ENCODE data around the gene RSPH3. TPM values are rescaled to one million over a fixed set of nuclear protein-coding genes. Genes with fewer than 3 reads are reported as not detected.
A peak's percentile ranks its signal among the peaks of the same experiment; 100 is the strongest.
"Not testable (repeated sequence)": the region's sequence is repeated elsewhere in the genome, so short reads cannot be mapped to it uniquely, and the experiment has no call there.

Gene RSPH3
- total and polyA plus RNA-seq, 11 donors = 3.4 to 13.2 (median 9.4) TPM

GRCh38 chr6:159013229-159013628, 13.2 kb upstream of the RSPH3 start:
- Histone ChIP-seq H3K9me3 (peaks cover 0 to 7% (median 2%) of the 10 kb centered on the region in 12 donors), H3K27ac (no peak overlapping the region), H3K36me3 (no peaks in the 10 kb centered on the region), H3K27me3 (no peaks in the 10 kb centered on the region), H3K4me1 (peaks cover 0 to 18% (median 0%) of the 10 kb centered on the region in 12 donors), H3K4me3 (no peak overlapping the region)
- DNase-seq (no peak), ATAC-seq (no peak)
- intact Hi-C loops (cut with DNase I) = loop anchor here in 3 of 10 donors (10.0 kb wide), 2 partner anchors 92 to 122 kb away; no protein-coding TSS in a partner anchor
- WGBS, 4 donors = 89 to 97% (median 92%) methylated on average over 5 of the region's 5 CpGs
- no peak for TF ChIP-seq CTCF (IDR thresholded peaks at IDR 0.05)
- no peak for TF ChIP-seq POLR2A (IDR thresholded peaks at IDR 0.05)

- no peak overlapping the region for H3K27ac ChIP-seq
- no peak for DNase-seq
- peaks cover 0 to 18% (median 0%) of the 10 kb centered on the region in 12 donors for H3K4me1 ChIP-seq
- TF ChIP-seq POLR2A (IDR thresholded peaks at IDR 0.05) (no peak), CTCF (IDR thresholded peaks at IDR 0.05) (no peak)
- peaks cover 0 to 7% (median 2%) of the 10 kb centered on the region in 12 donors for H3K9me3 ChIP-seq
- ATAC-seq = no peak
- H3K4me3 ChIP-seq = no peak overlapping the region
- no peaks in the 10 kb centered on the region for H3K36me3 ChIP-seq
- intact Hi-C loops (cut with DNase I) = loop anchor here in 3 of 10 donors (10.0 kb wide), 2 partner anchors 93 to 123 kb away; no protein-coding TSS in a partner anchor
- 81 to 89% (median 84%) methylated on average over 4 of the region's 4 CpGs for WGBS, 4 donors
- H3K27me3 ChIP-seq = no peaks in the 10 kb centered on the region
These were observed 12.2 kb upstream of the RSPH3 start for GRCh38 chr6:159012201-159012600.

DNA sequence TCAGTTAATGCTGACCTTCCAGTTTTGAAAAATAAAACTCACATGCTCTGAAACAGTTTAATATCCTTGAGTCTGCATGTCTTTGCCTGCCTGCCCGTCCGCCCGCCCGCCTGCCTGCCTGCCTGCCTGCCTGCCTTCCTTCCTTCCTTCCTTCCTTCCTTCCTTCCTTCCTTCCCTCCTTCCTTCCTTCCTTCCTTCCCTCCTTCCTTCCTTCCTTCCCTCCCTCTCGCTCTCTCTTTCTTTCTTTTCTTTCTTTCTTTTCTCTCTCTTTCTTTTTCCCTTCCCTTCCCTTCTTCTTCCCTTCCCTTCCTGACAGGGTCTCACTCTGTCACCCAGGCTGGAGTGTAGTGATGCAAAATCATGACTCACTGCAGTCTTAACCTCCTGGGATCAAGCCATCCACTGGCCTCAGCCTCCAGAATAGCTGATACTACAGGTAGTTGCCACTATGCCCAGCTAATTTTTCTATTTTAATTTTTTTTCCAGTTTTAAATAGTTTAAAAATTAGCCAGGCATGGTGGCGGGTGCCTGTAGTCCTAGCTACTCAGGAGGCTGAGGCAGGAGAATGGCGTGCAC, 10.1 kb upstream of the RSPH3 start:
- H3K9me3 ChIP-seq, H3K27ac ChIP-seq, H3K27me3 ChIP-seq, ATAC-seq, DNase-seq, H3K36me3 ChIP-seq, H3K4me3 ChIP-seq: not testable (repeated sequence)
- intact Hi-C loops (cut with DNase I) = loop anchor here in 3 of 10 donors (10.0 kb wide), 2 partner anchors 95 to 125 kb away; no protein-coding TSS in a partner anchor
- 60 to 66% (median 64%) methylated on average over 7 of the region's 7 CpGs for WGBS, 4 donors
- peaks cover 0 to 18% (median 0%) of the 10 kb centered on the region in 12 donors for H3K4me1 ChIP-seq

- intact Hi-C loops (cut with DNase I) = loop anchor here in 9 of 10 donors (1.0 to 10.0 kb wide), 8 partner anchors 34 to 129 kb away; partner anchors contain the start of gene TAGAP (in 1 of the 9)
- Histone ChIP-seq H3K4me3 (peak overlapping the region in 1 of 12 donors; percentile 27), H3K4me1 (peaks cover 0 to 18% (median 0%) of the 10 kb centered on the region in 12 donors), H3K27me3 (no peaks in the 10 kb centered on the region), H3K9me3 (no peaks in the 10 kb centered on the region), H3K36me3 (no peaks in the 10 kb centered on the region), H3K27ac (no peak overlapping the region)
- ATAC-seq (peak in 2 of 4 donors; percentile 54 to 58), DNase-seq (no peak)
- TF ChIP-seq CTCF (IDR thresholded peaks at IDR 0.05) (peak; percentile 8 to 50 (median 38)), POLR2A (IDR thresholded peaks at IDR 0.05) (no peak)
- 78 to 83% (median 80%) methylated on average over 10 of the region's 10 CpGs for WGBS, 4 donors
These were observed 8.8 kb upstream of the RSPH3 start for GRCh38 chr6:159008656-159009288.
